Urinary bladder (tissue), 4 donors: ENCODE results near the gene C10orf71. TPM values are rescaled to one million over a fixed set of nuclear protein-coding genes. Genes with fewer than 3 reads are reported as not detected.

Experiments
- DNase-seq: peaks from one replicate; pipeline ENCODE4 v3.0.0-alpha.2; 2015; ENCODE audit errors: extremely low spot score
- H3K27ac ChIP-seq: one replicate; pipeline ENCODE4 v1.5.1; 2013; ENCODE audit warnings: low read depth, mild to moderate bottlenecking, moderate library complexity
- H3K36me3 ChIP-seq: one replicate; pipeline ENCODE4 v1.6.1; 2013; ENCODE audit warnings: mild to moderate bottlenecking, moderate library complexity; ENCODE audit not compliant: insufficient read depth
- H3K4me1 ChIP-seq: one replicate; pipeline ENCODE4 v1.6.1; 2013; ENCODE audit warnings: mild to moderate bottlenecking, moderate library complexity; ENCODE audit not compliant: insufficient read depth
- H3K4me3 ChIP-seq: one replicate; pipeline ENCODE4 v1.5.1; 2013; ENCODE audit warnings: low read depth, low read length
- WGBS: extraction: QIAGEN DNeasy Blood & Tissue Kit; methylation state at CpG from one replicate; pipeline ENCODE4 v1.1.7; 2013; 5-methylcytosine and 5-hydroxymethylcytosine counted together
- polyA plus RNA-seq: library from polyadenylated mRNA; stranded (reverse); fragments of 200-250 nt; gene quantifications from one replicate; pipeline ENCODE4 v1.2.3, GENCODE V29; 2013
- total RNA-seq: library from RNA; depleted of rRNA; stranded (reverse); fragments of >200 nt; gene quantifications from one replicate; pipeline ENCODE4 v1.2.3, GENCODE V29; 2014
- donor health status: healthy with polysubstance abuse.
- donor health status: healthy.

C10orf71 gene, protein sequence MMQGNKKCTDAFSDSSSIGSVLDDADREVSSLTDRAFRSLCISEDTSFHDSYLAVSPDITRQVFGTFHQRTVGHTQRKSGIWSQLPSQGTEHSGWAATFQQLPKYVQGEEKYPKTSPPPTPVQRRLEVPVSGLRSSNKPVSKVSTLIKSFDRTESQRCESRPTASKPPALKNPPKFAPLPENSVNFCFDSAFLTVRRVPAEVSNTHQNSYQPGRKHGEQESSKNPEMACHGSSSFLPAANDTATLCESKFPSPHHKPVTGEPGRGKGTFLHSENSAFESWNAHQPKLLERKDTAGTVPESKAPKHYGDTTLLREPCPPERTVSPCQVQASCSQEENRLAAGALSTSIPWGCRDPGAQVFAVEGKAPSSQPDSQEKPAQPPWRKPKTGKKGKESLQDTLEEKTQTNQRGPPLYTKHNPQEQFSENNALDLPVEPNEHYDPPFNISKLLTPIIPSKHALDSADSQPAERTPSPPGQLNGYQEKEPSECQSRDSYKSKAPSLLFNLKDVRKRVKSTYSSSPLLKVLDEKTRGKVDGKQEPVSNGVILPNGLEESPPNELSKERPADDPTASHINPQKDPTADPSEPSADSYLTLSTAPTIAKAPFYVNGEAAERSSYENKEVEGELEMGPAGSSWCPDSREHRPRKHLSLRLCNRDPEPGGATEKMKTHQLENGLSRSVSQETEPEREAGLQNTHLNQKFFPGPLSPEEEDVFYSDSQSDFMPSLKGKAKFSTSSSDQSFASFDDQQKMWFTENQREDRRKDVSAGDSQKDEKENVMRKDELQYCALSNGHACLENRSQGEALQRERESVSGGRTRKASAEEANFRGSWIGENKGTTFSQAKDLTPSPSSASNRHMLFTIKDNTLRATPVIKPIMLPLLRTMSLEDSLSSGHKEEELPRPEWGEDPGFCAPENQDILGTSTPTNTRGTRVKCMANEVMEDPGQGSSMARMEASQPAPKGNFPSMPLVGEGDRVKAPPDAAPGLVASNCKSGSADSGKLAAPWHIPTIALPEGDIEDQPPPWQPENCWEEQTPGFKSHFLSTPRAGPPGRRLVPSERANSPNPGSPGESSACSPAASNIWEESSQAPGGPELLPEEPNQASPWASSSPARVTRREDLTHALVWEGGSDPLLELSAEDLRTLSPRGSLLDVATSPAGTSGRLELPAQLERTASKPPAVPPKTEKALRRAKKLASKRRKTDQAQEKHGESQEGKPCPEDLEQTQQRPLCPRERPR (N-terminal part only)
- 0.37 TPM for total RNA-seq
- polyA plus RNA-seq: not detected

DNA sequence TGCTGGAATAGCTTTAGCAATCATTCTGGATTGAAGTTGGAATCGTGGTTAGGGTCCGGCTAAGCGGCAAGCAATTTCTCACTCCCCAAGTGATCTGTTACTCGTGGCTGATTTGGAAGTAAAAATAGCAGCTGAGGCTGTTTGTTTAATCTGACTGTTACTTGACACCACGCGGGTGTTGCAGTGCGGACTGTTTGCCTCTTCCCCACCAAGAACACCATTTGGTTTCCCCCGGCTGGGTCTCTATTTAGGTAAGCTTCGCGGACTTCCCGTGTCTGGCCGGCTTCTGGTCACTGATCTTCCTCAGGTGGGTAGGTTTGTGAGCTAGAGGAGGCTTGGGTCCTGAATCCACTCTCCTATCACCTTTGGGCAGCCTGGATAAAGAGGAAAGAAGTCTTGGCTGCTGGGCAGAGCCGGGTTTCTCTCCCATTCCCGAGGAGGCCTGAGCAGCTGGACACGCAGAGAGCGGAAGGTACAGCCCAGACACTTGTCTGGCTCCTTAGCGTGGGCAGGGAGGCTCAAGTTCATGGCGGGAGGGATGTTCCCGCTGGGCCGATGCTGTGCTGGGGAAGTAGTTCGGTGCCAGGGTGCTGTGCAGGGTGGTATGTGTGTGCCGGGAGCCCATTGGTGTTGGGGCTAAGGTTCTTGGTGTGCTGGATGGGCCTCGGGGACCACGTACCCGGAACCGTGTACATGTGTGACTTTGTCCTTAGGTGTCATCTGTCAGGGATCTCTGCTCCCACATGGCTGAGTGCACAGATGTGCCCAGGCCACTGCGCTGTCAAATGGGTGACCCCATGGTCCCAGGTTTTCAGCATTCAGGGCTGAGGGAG, at the start of gene C10orf71:
Gene C10orf71, plus strand, starts transcription at position 188 of the 833 bp plus-strand sequence. CDS start 23,376 bp downstream, outside the sequence.
- 64% methylated on average over 27 of the region's 27 CpGs for WGBS
- H3K4me1 ChIP-seq: no peaks in the 10 kb centered on the region
- no peaks in the 10 kb centered on the region for H3K36me3 ChIP-seq
- H3K27ac ChIP-seq: no peak within 1 kb of the TSS
- no peak for DNase-seq
- no peak within 1 kb of the TSS for H3K4me3 ChIP-seq

GRCh38 chr10:49252313-49253034, 46.5 kb upstream of the C10orf71 start:
- no peaks in the 10 kb centered on the region for H3K4me1 ChIP-seq
- no peak overlapping the region for H3K27ac ChIP-seq
- WGBS: 89% methylated on average over 11 of the region's 11 CpGs
- no peak for DNase-seq
- H3K4me3 ChIP-seq: no peak overlapping the region
- H3K36me3 ChIP-seq: no peaks in the 10 kb centered on the region

DNA sequence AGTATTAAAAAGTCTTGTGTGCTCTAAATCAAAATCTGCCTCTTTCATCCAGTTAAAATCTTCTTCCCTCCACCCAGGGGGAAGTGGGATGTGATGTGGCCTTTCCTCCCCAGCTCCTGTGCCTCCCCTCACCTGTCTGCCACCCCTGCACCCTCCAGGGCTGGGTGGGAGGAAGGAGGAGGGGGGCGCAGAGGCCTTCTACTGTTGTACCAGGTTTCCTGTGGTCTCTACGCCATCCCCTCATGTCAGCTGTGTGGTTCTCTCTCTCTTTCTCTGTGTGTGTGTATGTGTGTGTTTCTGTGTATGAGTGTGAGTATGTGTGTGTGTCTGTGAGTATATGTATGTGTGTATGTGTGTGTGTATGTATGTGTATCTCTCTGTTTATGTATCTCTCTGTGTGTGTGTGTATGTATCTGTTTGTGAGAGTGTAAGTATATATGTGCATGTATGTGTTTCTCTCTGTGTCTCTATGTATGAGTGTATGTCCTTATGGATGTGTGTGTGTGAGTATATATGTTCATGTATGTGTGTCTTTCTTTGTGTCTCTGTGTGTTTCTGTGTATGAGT, 45.5 kb upstream of the C10orf71 start:
- H3K4me1 ChIP-seq: no peaks in the 10 kb centered on the region
- 71% methylated on average over 2 of the region's 2 CpGs for WGBS
- H3K36me3 ChIP-seq: no peaks in the 10 kb centered on the region

DNA sequence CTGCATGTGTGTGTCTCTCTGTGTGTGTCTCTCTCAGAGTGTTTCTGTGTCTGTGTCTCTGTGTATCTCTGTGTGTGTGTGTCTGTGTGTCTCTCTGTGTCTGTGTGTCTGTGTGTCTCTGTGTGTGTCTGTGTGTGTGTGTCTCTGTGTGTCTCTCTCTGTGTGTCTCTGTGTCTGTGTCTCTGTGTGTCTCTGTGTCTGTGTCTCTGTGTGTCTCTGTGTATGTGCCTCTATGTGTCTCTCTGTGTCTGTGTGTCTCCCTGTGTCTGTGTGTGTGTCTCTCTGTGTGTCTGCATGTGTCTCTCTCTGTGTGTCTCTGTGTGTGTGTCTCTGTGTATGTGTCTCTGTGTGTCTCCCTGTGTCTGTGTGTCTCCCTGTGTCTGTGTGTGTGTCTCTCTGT, 44.8 kb upstream of the C10orf71 start:
- no peak overlapping the region for H3K4me3 ChIP-seq
- no peaks in the 10 kb centered on the region for H3K4me1 ChIP-seq
- no peak for DNase-seq
- no peaks in the 10 kb centered on the region for H3K36me3 ChIP-seq
- H3K27ac ChIP-seq: no peak overlapping the region

More for the DNA sequence above, 45.5 kb upstream of the C10orf71 start:
- H3K4me3 ChIP-seq: no peak overlapping the region
- no peak overlapping the region for H3K27ac ChIP-seq
- DNase-seq: no peak

GRCh38 chr10:49254556-49255318, 44.2 kb upstream of the C10orf71 start:
- WGBS: 34% methylated on average over 14 of the region's 14 CpGs
- Histone ChIP-seq H3K4me3 (no peak overlapping the region), H3K27ac (no peak overlapping the region), H3K4me1 (no peaks in the 10 kb centered on the region), H3K36me3 (no peaks in the 10 kb centered on the region)
- DNase-seq: no peak

DNA sequence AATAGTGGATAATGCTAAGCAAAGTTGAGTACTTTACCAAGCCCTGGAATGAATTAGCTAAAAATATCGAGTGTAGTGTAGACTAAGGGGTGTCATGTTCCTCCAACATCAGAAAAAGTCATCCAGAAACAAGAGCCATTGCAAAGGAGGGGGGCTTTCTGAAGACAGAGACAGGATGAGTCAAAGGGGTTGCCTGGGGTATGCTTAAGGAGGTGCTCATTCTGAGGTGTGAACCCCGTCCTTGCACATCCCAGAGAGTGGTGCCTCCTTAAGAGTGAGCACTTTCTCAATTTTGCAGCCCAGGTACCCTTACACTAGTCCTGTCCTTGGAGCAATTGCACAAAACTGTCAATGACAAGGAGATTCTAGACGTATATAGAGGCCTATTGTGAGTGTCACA, 43.1 kb upstream of the C10orf71 start:
- no peak for DNase-seq

GRCh38 chr10:49257154-49257553, 41.8 kb upstream of the C10orf71 start:
- Histone ChIP-seq H3K36me3 (no peaks in the 10 kb centered on the region), H3K4me1 (no peaks in the 10 kb centered on the region), H3K27ac (no peak overlapping the region), H3K4me3 (no peak overlapping the region)
- 89% methylated on average over 1 of the region's 1 CpG for WGBS
- DNase-seq: no peak

More for the DNA sequence above, 43.1 kb upstream of the C10orf71 start:
- Histone ChIP-seq H3K27ac (no peak overlapping the region), H3K36me3 (no peaks in the 10 kb centered on the region), H3K4me1 (no peaks in the 10 kb centered on the region), H3K4me3 (no peak overlapping the region)
- WGBS: 76% methylated on average over 3 of the region's 3 CpGs

DNA sequence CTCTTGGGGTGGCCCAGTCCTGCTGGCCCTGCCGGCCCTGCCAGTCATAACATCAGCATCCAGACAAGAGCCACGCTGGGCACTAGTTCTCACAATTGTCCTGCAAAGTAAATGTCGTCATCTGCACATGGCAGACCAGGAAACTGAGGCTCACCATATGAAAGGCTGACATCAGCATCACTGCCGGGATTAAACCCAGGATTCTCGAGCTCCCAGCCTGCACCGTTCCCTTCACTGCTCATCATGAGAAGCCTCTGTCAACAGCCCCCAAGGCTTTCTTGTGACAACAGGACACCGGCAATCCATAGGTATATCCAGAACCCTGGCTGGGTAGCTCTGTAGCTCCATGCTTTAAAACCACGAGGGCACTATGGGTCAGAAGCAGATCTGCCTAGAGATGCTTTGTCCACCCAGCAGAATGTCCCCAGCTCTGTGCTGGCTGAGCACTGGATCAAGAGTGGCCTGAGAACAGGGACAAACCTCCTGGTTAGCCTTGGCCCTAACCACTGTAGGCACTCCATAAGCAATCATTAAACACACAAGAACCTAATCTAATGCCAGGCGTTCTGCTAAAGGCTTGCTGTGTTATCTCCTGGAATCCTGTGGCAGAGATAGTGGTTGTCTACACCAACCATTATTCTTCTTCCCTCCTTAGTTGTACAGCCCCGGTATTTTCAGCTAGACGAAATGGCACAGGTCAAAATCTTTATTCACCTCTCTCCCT, 41.2 kb upstream of the C10orf71 start:
- H3K36me3 ChIP-seq: no peaks in the 10 kb centered on the region
- DNase-seq: no peak
- no peaks in the 10 kb centered on the region for H3K4me1 ChIP-seq
- H3K27ac ChIP-seq: no peak overlapping the region
- WGBS: 80% methylated on average over 11 of the region's 11 CpGs
- H3K4me3 ChIP-seq: no peak overlapping the region

GRCh38 chr10:49258350-49258683, 40.7 kb upstream of the C10orf71 start:
- Histone ChIP-seq H3K36me3 (no peaks in the 10 kb centered on the region), H3K27ac (no peak overlapping the region), H3K4me3 (no peak overlapping the region), H3K4me1 (no peaks in the 10 kb centered on the region)
- no peak for DNase-seq

DNA sequence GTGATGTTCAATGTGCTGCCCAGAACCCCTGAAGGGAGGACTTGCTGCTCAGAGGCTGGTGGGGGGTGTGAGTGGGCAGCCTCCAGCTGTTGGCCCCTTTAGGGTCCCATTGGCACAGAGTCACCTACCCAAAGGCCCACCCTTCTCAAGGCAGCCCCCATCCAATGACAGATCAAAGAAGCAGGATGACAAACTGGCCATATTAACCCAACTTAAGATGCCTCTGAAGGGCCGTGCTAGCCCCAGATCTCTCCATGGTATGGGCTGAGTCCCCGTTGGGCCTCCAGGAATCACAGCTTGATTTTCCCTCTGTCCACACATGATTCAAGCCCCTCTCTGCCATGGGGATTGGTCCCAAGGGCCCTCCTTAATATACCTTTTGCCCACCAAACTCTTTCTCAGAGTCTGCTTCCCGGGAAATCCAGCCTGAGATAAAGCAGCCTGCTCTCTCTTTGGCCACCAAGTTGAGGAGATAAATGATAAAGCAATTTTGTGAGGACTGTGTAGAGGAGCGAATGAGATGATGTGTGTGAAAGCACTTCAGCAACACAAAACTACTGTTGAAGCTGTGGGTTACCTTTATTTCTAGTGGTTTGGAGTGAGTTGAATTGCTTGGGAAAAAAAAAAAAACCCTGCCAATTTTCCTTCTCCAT, 38.2 kb upstream of the C10orf71 start:
- Histone ChIP-seq H3K27ac (no peak overlapping the region), H3K4me1 (no peaks in the 10 kb centered on the region), H3K36me3 (no peaks in the 10 kb centered on the region), H3K4me3 (no peak overlapping the region)
- 84% methylated on average over 4 of the region's 4 CpGs for WGBS
- no peak for DNase-seq

- no peak overlapping the region for H3K4me3 ChIP-seq
- H3K27ac ChIP-seq: no peak overlapping the region
- DNase-seq: no peak
- H3K36me3 ChIP-seq: no peaks in the 10 kb centered on the region
- WGBS: 87% methylated on average over 3 of the region's 3 CpGs
- H3K4me1 ChIP-seq: no peaks in the 10 kb centered on the region
Measured at GRCh38 chr10:49263591-49263990, 35.4 kb upstream of the C10orf71 start.
